ENCODE measurements around the gene YTHDF1. TPM values are rescaled to one million over a fixed set of nuclear protein-coding genes. Genes with fewer than 3 reads are reported as not detected.

Gene YTHDF1
- total and polyA plus RNA-seq, 4 donors: 20.9 to 45.9 (median 34.2) TPM

- Histone ChIP-seq H3K9me3 (ENCODE audit: control insufficient read depth, insufficient read depth, low read length) (no peaks in the 10 kb centered on the region), H3K27ac (ENCODE audit: low read depth, low read length) (no peak overlapping the region), H3K4me3 (ENCODE audit: low read depth, low read length) (no peak overlapping the region), H3K36me3 (ENCODE audit: control insufficient read depth, insufficient read depth, low read length) (peaks cover 35% of the 10 kb centered on the region), H3K4me1 (ENCODE audit: control insufficient read depth, insufficient read depth, low read length) (peaks cover 42% of the 10 kb centered on the region), H3K27me3 (ENCODE audit: control insufficient read depth, insufficient read depth, low read length) (peaks cover 10% of the 10 kb centered on the region)
- WGBS (ENCODE audit: insufficient coverage): 49% methylated on average over 8 of the region's 13 CpGs
- DNase-seq (ENCODE audit: low read depth in 4 of 6, low spot score in 6 of 6): peak in 1 of 6 donors; percentile 31
Observed at GRCh38 chr20:63183422-63184146, 32.3 kb downstream of the YTHDF1 start.

DNA sequence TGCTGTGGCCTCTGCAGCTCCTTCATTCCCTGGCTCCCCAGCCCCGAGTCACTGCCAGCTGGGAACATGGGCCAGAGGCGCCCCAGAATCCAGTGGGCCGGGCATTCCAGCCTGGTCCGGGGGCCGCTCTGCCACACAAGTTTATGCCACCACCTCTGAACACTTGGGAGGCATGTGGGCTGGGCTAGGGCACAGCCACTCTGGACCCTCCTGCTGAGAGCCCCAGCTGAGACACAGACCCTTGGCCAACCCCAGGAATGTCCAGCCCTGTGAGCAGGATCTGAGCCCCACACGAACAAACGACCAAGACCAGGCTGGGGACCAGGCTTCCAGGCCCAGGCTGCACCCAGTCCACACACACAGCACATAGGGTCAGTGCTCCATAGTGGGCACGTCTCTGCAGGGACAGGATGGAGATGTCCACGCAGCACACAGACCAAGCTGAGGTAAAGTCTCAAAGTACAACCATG is 33.0 kb downstream of the YTHDF1 start:
- 65% methylated on average over 9 of the region's 9 CpGs for WGBS (ENCODE audit: insufficient coverage)
- no peak for DNase-seq (ENCODE audit: low read depth in 4 of 6, low spot score in 6 of 6)
- peaks cover 39% of the 10 kb centered on the region for H3K4me1 ChIP-seq (ENCODE audit: control insufficient read depth, insufficient read depth, low read length)
- peaks cover 12% of the 10 kb centered on the region for H3K27me3 ChIP-seq (ENCODE audit: control insufficient read depth, insufficient read depth, low read length)
- peaks cover 31% of the 10 kb centered on the region for H3K36me3 ChIP-seq (ENCODE audit: control insufficient read depth, insufficient read depth, low read length)
- no peaks in the 10 kb centered on the region for H3K9me3 ChIP-seq (ENCODE audit: control insufficient read depth, insufficient read depth, low read length)
- H3K4me3 ChIP-seq (ENCODE audit: low read depth, low read length): no peak overlapping the region
- H3K27ac ChIP-seq (ENCODE audit: low read depth, low read length): no peak overlapping the region

GRCh38 chr20:63182425-63182824 is 33.5 kb downstream of the YTHDF1 start:
- H3K9me3 ChIP-seq (ENCODE audit: control insufficient read depth, insufficient read depth, low read length): no peaks in the 10 kb centered on the region
- no peak overlapping the region for H3K4me3 ChIP-seq (ENCODE audit: low read depth, low read length)
- DNase-seq (ENCODE audit: low read depth in 4 of 6, low spot score in 6 of 6): no peak
- H3K27ac ChIP-seq (ENCODE audit: low read depth, low read length): no peak overlapping the region
- peaks cover 39% of the 10 kb centered on the region for H3K4me1 ChIP-seq (ENCODE audit: control insufficient read depth, insufficient read depth, low read length)
- 38% methylated on average over 6 of the region's 8 CpGs for WGBS (ENCODE audit: insufficient coverage)
- H3K27me3 ChIP-seq (ENCODE audit: control insufficient read depth, insufficient read depth, low read length): peaks cover 15% of the 10 kb centered on the region
- peaks cover 30% of the 10 kb centered on the region for H3K36me3 ChIP-seq (ENCODE audit: control insufficient read depth, insufficient read depth, low read length)

DNA sequence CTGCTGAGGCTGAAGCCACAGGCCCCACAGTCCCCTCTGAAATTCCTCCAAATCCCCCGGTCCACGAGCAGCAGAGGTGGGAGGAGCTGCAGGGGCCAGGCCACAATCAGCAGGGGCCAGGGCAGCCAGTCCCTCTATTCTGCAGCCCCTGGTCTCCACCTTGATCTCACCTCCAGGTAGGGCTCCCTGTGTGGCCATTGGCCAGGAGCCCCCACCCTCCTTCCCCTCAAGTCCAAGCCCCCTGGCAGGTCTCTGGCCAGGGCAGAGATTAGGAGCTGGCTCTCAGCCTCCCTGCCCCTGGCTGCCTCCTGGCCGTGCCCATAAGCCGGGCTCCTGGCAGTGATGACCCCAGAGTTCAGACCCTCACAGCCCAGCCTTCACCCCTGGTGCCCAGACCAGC is 34.7 kb downstream of the YTHDF1 start:
- no peak for DNase-seq (ENCODE audit: low read depth in 4 of 6, low spot score in 6 of 6)
- Histone ChIP-seq H3K4me3 (ENCODE audit: low read depth, low read length) (no peak overlapping the region), H3K27ac (ENCODE audit: low read depth, low read length) (no peak overlapping the region), H3K9me3 (ENCODE audit: control insufficient read depth, insufficient read depth, low read length) (no peaks in the 10 kb centered on the region), H3K4me1 (ENCODE audit: control insufficient read depth, insufficient read depth, low read length) (peaks cover 47% of the 10 kb centered on the region), H3K36me3 (ENCODE audit: control insufficient read depth, insufficient read depth, low read length) (peaks cover 30% of the 10 kb centered on the region), H3K27me3 (ENCODE audit: control insufficient read depth, insufficient read depth, low read length) (peaks cover 23% of the 10 kb centered on the region)
- 54% methylated on average over 4 of the region's 4 CpGs for WGBS (ENCODE audit: insufficient coverage)

DNA sequence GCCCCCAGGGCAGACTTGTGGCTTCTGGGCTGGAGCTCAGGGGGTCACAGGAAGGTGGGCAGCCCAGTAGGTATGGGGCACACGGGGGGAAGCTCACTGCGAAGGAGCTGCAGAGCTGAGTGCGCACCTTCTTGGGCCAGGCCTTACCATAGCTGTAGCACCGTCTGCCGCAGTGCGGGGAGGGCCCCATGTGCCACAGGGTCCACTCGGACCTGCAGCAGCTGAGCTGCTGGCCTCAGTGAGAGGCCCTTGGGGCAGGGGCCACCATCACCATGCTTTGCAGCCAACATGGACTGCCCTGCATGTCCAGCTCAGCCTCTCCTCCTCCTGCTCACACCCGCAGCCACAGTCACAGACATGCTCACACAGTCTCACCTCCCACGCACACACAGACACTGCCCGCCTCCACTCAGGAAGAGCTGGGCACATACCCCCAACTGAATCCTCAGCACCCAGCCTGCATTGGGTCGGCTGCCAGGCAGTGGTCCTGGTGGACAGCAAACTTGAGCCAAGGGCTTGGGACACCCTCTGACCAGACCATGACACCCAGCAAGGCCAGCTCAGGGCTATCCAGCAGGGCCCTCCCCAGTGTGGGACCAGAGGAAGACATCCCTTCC is 35.3 kb downstream of the YTHDF1 start:
- Histone ChIP-seq H3K9me3 (ENCODE audit: control insufficient read depth, insufficient read depth, low read length) (no peaks in the 10 kb centered on the region), H3K27ac (ENCODE audit: low read depth, low read length) (no peak overlapping the region), H3K36me3 (ENCODE audit: control insufficient read depth, insufficient read depth, low read length) (peaks cover 30% of the 10 kb centered on the region), H3K4me1 (ENCODE audit: control insufficient read depth, insufficient read depth, low read length) (peaks cover 52% of the 10 kb centered on the region), H3K4me3 (ENCODE audit: low read depth, low read length) (no peak overlapping the region), H3K27me3 (ENCODE audit: control insufficient read depth, insufficient read depth, low read length) (peaks cover 28% of the 10 kb centered on the region)
- no peak for DNase-seq (ENCODE audit: low read depth in 4 of 6, low spot score in 6 of 6)
- 86% methylated on average over 11 of the region's 11 CpGs for WGBS (ENCODE audit: insufficient coverage)

DNA sequence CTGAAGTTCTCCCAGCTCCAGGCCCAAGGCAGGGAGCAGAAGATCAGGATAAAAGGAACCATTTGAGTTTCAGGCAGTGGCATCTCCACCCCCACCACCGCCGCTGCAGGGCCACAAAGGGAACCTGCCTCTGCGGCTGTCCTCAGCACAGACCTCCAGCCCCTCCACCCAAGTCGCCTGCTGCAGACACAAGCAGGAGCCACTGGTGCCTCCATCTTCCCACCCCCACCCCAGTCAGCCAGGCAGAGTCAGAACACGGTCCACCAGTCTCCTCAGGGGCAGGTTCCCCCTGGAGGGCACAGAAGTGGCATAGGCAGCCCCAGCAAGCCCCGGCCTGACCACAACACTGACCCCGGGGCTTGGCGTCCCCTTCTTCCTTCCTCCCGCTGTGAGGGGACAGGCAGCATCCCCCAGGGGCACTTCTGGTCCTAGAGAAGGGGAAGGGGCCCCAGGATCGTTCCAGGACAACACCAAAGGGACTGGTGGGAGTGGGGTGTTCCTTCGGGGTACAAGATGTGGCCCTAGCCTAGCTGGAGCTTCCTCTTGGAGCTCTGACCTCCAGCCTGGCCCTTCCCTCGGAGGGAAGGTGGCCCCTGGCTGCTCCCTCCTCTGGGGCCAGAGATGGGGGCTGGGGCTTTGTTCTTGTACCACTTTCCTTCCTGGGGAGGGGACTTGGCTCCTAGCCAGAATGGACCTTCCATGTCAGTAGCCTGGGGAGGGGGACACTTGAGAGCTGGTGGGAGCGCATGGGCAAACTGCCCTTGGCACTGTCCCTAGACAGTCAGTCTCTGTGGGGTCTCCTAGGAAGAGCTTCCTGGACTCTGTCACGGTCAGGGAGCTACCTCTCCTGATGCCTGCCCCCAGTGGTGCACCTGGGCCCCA is 36.0 kb downstream of the YTHDF1 start:
- no peak for DNase-seq (ENCODE audit: low read depth in 4 of 6, low spot score in 6 of 6)
- WGBS (ENCODE audit: insufficient coverage): 35% methylated on average over 12 of the region's 14 CpGs
- Histone ChIP-seq H3K27me3 (ENCODE audit: control insufficient read depth, insufficient read depth, low read length) (peaks cover 34% of the 10 kb centered on the region), H3K4me1 (ENCODE audit: control insufficient read depth, insufficient read depth, low read length) (peaks cover 56% of the 10 kb centered on the region), H3K27ac (ENCODE audit: low read depth, low read length) (no peak overlapping the region), H3K36me3 (ENCODE audit: control insufficient read depth, insufficient read depth, low read length) (peaks cover 30% of the 10 kb centered on the region), H3K4me3 (ENCODE audit: low read depth, low read length) (peak overlapping the region; percentile 9), H3K9me3 (ENCODE audit: control insufficient read depth, insufficient read depth, low read length) (no peaks in the 10 kb centered on the region)

- Histone ChIP-seq H3K4me1 (ENCODE audit: control insufficient read depth, insufficient read depth, low read length) (peaks cover 65% of the 10 kb centered on the region), H3K27me3 (ENCODE audit: control insufficient read depth, insufficient read depth, low read length) (peaks cover 42% of the 10 kb centered on the region), H3K9me3 (ENCODE audit: control insufficient read depth, insufficient read depth, low read length) (no peaks in the 10 kb centered on the region), H3K27ac (ENCODE audit: low read depth, low read length) (no peak overlapping the region), H3K36me3 (ENCODE audit: control insufficient read depth, insufficient read depth, low read length) (peaks cover 30% of the 10 kb centered on the region), H3K4me3 (ENCODE audit: low read depth, low read length) (peak overlapping the region; percentile 9)
- DNase-seq (ENCODE audit: low read depth in 4 of 6, low spot score in 6 of 6): peak in 4 of 6 donors; percentile 59 to 94 (median 76)
- WGBS (ENCODE audit: insufficient coverage): under 1% methylated on average over 74 of the region's 74 CpGs
Observed at GRCh38 chr20:63178889-63179686, 36.8 kb downstream of the YTHDF1 start.

DNA sequence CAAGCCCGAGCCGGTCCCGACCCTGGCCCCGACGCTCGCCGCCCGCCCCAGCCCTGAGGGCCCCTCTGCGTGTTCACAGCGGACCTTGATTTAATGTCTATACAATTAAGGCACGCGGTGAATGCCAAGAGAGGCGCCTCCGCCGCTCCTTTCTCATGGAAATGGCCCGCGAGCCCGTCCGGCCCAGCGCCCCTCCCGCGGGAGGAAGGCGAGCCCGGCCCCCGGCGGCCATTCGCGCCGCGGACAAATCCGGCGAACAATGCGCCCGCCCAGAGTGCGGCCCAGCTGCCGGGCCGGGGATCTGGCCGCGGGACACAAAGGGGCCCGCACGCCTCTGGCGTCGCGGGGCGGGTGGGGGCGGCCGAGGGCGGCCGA is 37.5 kb downstream of the YTHDF1 start:
- DNase-seq (ENCODE audit: low read depth in 4 of 6, low spot score in 6 of 6): peak in 2 of 6 donors; percentile 60 to 66
- WGBS (ENCODE audit: insufficient coverage): under 1% methylated on average over 49 of the region's 49 CpGs
- Histone ChIP-seq H3K4me3 (ENCODE audit: low read depth, low read length) (peak overlapping the region; percentile 30), H3K27me3 (ENCODE audit: control insufficient read depth, insufficient read depth, low read length) (peaks cover 49% of the 10 kb centered on the region), H3K36me3 (ENCODE audit: control insufficient read depth, insufficient read depth, low read length) (peaks cover 30% of the 10 kb centered on the region), H3K4me1 (ENCODE audit: control insufficient read depth, insufficient read depth, low read length) (peaks cover 71% of the 10 kb centered on the region), H3K9me3 (ENCODE audit: control insufficient read depth, insufficient read depth, low read length) (no peaks in the 10 kb centered on the region), H3K27ac (ENCODE audit: low read depth, low read length) (no peak overlapping the region)

Measured in spinal cord (tissue), 10 donors.